DND-41 (cell line): ENCODE data around the gene MCRS1.

Experiments used
- ATAC-seq: fragments of 200-7000 bp; cut with Tn5 transposase; 3 replicates; pipeline ENCODE4 v1.9.1; 2021; ENCODE audit warnings: low read depth; ENCODE audit not compliant: insufficient read depth
- DNase-seq: peaks from one replicate; pipeline ENCODE4 v3.0.0-alpha.2; 2020
- H2AFZ ChIP-seq: 2 replicates; pipeline ENCODE4 v1.6.0; 2012; ENCODE audit warnings: low read depth, low read length
- H3K27ac ChIP-seq: 2 replicates; pipeline ENCODE4 v1.5.1; 2012; ENCODE audit warnings: low read length, inconsistent platforms
- H3K27me3 ChIP-seq: fragments of 200-600 bp; sonication (generic); 2 replicates; pipeline ENCODE4 v1.6.0; 2012; ENCODE audit warnings: low read length, mild to moderate bottlenecking, inconsistent platforms; ENCODE audit not compliant: insufficient read depth, poor library complexity
- H3K36me3 ChIP-seq: 2 replicates; pipeline ENCODE4 v1.5.1; 2012; ENCODE audit warnings: low read length, inconsistent platforms; ENCODE audit not compliant: insufficient read depth
- H3K4me1 ChIP-seq: 2 replicates; pipeline ENCODE4 v1.5.1; 2012; ENCODE audit warnings: mild to moderate bottlenecking, low read length; ENCODE audit not compliant: insufficient read depth
- H3K4me2 ChIP-seq: 2 replicates; pipeline ENCODE4 v1.6.0; 2012; ENCODE audit warnings: mild to moderate bottlenecking, moderate library complexity, low read length, inconsistent platforms; ENCODE audit not compliant: insufficient read depth
- H3K4me3 ChIP-seq, 2 experiments: fragments of 200-600 bp in 1 of 2; shearing (Covaris generic) in 1 of 2; 2 replicates each; pipeline ENCODE4 v1.5.1; 2012 to 2016; ENCODE audit warnings: inconsistent platforms in 2 of 2, low read length in 2 of 2, mild to moderate bottlenecking in 2 of 2, low read depth in 1 of 2, moderate library complexity in 1 of 2
- H3K79me2 ChIP-seq: 2 replicates; pipeline ENCODE4 v1.6.0; 2012; ENCODE audit warnings: low read length, inconsistent platforms; ENCODE audit not compliant: insufficient read depth
- H3K9ac ChIP-seq: 2 replicates; pipeline ENCODE4 v1.6.0; 2012; ENCODE audit warnings: low read depth, mild to moderate bottlenecking, inconsistent platforms, low read length, moderate library complexity
- H3K9me3 ChIP-seq: 2 replicates; pipeline ENCODE4 v1.5.1; 2012; ENCODE audit warnings: low read length, moderate library complexity, mild to moderate bottlenecking, inconsistent platforms; ENCODE audit not compliant: insufficient read depth, severe bottlenecking
- H4K20me1 ChIP-seq: 2 replicates; pipeline ENCODE4 v1.6.0; 2012; ENCODE audit warnings: low read length; ENCODE audit not compliant: insufficient read depth
- EZH2 ChIP-seq: IDR thresholded peaks from 3 replicates; pipeline ENCODE4 v1.6.1; 2012; ENCODE audit warnings: borderline replicate concordance, low read depth, mild to moderate bottlenecking, moderate library complexity, low read length, inconsistent platforms; ENCODE audit not compliant: severe bottlenecking
- TF ChIP-seq, protein P1 (sequence below): IDR thresholded peaks from 2 replicates; pipeline ENCODE4 v1.5.1; 2012; ENCODE audit warnings: borderline replicate concordance, low read length, moderate library complexity, mild to moderate bottlenecking; ENCODE audit not compliant: poor library complexity, severe bottlenecking; ENCODE audit errors: extremely low read depth

Gene MCRS1

DNA sequence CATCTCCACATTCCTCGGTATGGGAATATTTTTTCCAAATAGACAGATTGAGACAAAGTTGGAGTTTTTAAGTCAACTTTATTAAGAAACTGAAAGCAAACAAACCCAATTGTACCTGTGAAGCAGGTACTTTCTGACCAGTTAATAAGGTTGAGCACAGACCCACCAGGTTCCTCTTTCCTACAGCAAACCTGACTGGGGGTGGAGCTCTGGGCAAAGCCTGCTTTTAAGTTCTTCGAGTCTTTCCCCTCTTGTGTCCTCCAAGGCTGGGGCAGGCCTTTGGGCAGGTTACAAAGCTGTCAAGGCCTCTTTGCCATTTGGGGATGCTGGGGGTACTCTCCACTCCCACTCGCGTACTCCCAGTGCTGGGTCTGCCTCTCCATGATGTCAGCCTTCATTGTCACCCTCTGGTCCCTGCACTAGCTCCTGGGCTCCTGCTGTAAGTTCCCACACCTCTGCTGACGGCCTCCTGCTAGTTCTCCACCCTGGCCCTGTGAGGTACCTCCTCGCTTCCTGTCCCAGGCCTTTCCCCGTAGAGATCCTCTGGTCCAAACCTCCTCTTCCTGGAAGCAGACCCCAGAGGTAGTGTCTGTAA lies 25.9 kb downstream of the MCRS1 start:
- Histone ChIP-seq H3K4me2 (no peak overlapping the region), H3K27me3 (peaks cover 25% of the 10 kb centered on the region), H3K4me3 (no peak overlapping the region), H4K20me1 (peaks cover 15% of the 10 kb centered on the region), H3K79me2 (no peaks in the 10 kb centered on the region), H3K9me3 (no peaks in the 10 kb centered on the region), H3K9ac (no peak overlapping the region), H3K4me1 (peaks cover 17% of the 10 kb centered on the region), H3K36me3 (no peaks in the 10 kb centered on the region), H3K27ac (no peak overlapping the region), H2AFZ (no peak overlapping the region)
- ATAC-seq (no peak), DNase-seq (no peak)
- TF ChIP-seq EZH2 = no peak
- TF ChIP-seq, protein P1, sequence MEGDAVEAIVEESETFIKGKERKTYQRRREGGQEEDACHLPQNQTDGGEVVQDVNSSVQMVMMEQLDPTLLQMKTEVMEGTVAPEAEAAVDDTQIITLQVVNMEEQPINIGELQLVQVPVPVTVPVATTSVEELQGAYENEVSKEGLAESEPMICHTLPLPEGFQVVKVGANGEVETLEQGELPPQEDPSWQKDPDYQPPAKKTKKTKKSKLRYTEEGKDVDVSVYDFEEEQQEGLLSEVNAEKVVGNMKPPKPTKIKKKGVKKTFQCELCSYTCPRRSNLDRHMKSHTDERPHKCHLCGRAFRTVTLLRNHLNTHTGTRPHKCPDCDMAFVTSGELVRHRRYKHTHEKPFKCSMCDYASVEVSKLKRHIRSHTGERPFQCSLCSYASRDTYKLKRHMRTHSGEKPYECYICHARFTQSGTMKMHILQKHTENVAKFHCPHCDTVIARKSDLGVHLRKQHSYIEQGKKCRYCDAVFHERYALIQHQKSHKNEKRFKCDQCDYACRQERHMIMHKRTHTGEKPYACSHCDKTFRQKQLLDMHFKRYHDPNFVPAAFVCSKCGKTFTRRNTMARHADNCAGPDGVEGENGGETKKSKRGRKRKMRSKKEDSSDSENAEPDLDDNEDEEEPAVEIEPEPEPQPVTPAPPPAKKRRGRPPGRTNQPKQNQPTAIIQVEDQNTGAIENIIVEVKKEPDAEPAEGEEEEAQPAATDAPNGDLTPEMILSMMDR = no peak

DNA sequence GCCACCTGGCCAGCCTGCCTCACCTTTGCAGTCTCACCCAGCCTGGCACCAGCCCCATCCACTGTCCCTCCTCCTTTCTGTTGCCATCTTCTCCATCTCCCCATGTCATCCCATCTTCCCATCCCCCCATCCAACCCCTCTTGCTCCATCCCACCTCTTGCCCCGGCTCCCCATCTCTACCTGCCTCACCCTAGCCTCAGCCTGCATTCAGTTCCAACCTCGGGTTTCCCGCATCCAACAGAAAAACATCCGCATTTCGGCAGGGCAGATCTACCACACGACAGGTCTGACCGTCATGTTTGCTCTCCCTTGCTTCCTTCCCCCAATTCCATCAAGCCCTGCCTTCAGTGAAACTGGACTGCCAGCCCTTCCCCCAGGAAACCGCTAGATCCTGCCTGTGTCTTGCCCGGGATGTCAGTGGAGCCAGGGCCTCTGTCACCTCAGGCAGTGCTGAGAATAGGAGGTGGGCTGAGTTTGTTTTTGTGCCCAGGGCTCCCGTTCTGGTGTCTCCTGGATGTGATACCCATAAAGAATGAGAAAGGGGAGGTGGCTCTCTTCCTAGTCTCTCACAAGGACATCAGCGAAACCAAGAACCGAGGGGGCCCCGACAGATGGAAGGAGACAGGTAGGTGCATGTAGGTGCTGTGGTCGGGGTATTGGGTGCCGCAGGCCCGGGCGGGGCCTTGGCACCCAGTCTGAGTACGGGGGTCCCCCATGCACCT lies 26.6 kb downstream of the MCRS1 start:
- Histone ChIP-seq H4K20me1 (peaks cover 15% of the 10 kb centered on the region), H3K27ac (no peak overlapping the region), H3K4me1 (peaks cover 17% of the 10 kb centered on the region), H3K9me3 (no peaks in the 10 kb centered on the region), H3K79me2 (no peaks in the 10 kb centered on the region), H3K36me3 (no peaks in the 10 kb centered on the region), H3K27me3 (peaks cover 25% of the 10 kb centered on the region), H2AFZ (no peak overlapping the region), H3K9ac (no peak overlapping the region), H3K4me2 (no peak overlapping the region), H3K4me3 (no peak overlapping the region)
- ATAC-seq (no peak), DNase-seq (no peak)
- TF ChIP-seq, protein P1 = no peak
- TF ChIP-seq EZH2 = no peak

DNA sequence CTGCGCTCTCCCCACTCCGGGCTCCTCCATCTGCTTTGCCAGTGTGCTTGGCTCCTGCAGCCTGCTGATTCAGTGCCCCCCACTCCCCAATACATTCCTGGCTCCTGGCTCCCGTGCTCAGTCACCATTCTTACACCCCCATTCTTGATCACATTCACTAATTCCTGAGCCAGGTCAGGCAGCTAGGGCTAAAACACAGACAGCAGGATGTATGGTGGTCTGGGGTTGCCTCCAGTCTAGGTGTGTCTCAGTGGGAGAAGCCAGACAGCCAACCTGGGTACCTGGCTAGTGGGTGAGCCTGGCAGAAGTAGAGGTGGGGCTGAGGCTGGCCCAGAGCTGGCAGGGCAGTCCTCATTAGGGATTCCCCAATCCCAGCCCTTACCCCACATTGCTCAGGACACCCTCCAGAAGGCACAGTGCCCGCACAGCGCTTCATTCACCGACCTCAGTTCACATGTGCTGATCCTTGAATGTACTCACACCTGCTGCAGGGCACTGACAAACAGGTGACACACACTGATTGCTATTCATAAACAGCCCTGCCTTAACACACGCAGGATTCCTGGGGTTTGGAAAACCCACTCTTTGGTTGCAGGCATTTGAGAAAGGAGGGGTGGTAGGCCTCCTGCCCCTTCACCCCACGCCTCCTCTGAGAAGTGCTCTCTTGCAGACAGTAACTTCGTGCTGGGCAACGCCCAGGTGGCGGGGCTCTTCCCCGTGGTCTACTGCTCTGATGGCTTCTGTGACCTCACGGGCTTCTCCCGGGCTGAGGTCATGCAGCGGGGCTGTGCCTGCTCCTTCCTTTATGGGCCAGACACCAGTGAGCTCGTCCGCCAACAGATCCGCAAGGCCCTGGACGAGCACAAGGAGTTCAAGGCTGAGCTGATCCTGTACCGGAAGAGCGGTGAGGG lies 27.5 kb downstream of the MCRS1 start:
- Histone ChIP-seq H4K20me1 (peaks cover 15% of the 10 kb centered on the region), H3K27me3 (peaks cover 29% of the 10 kb centered on the region), H3K4me2 (no peak overlapping the region), H3K9me3 (no peaks in the 10 kb centered on the region), H3K79me2 (no peaks in the 10 kb centered on the region), H3K9ac (no peak overlapping the region), H3K4me3 (no peak overlapping the region), H3K27ac (no peak overlapping the region), H2AFZ (no peak overlapping the region), H3K36me3 (no peaks in the 10 kb centered on the region), H3K4me1 (peaks cover 17% of the 10 kb centered on the region)
- ATAC-seq (no peak), DNase-seq (no peak)
- TF ChIP-seq EZH2 = no peak
- TF ChIP-seq, protein P1 = no peak
